ENCODE measurements around the gene SLC25A26.
A peak's percentile ranks its signal among the peaks of the same experiment; 100 is the strongest.

SLC25A26 gene

DNA sequence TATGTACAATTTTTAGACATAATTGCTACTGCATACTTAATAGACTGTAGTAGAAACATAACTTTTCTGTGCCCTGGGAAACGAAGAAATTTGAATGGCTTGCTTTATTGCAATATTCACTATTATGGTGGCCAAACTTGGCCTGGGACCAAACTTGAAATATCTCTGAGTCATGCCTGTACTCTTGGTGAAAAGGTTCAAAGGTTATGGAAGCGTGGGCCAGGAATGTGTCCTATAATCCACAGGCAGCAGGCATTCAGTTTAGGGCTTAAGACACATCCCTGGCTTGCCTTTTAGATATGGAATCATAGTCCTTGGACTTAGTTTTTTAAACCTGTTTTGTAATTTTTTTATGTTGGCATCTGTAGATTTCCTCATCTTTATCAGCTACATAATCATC lies 155.8 kb downstream of the SLC25A26 start:
- DNase-seq (ENCODE audit: low spot score): peak; percentile 15

DNA sequence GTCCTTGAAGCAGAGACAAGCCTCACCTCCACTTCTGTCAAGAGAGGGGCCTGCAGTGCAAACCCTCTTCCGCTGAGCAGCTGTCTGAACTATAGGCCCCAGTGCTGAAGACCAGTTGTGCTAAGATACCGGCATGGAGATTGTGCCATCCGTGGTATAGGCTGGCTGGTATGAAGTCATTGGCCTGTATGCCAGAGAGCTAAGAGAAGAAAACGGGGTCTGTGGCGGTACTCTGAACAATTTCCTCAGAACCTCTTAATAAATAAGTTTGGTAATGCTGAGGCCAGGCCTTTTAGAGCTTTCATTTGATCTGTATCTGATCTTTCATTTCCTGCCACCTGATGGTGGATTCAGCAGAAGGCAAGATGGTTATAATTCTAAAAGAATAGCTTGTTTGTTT lies 157.0 kb downstream of the SLC25A26 start:
- DNase-seq (ENCODE audit: low spot score): no peak

DNA sequence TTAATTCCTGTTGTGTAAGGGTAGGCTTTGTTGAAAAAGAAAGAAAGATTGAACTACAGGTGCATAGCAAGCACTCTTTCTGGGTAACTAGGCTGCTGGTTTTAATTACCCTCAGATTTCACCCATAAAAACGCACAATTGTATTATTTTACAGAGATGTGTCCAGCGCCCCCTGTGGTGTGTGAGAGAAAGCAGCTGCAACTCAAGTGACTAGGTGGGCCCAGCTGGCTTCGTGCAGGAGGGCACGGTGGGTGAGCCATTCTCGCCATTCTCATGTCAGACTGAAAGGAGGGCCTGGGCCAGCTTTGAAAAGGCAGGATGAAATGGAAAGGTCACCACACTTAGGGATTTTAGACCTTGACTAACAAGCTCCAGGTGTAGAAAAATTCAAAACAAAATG lies 157.5 kb downstream of the SLC25A26 start:
- DNase-seq (ENCODE audit: low spot score): no peak

DNA sequence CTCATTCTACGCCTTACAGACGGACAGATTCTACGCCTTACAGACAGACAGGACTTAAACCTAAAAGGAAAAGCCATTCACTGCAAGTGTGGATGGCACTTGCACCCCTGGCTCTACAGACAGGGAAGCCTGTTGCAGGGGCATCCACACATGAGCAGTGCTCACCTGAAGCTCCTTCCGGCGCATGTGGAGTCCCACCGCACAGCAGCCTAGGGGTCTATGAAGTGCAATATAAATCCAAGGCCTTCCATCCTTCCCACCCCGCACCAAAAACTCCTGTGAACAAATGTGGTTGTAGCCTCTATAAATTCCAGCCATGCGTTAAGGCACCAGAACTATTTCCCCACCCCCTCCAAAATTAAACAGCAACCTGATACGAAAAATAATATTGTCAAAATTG lies 158.8 kb downstream of the SLC25A26 start:
- no peak for DNase-seq (ENCODE audit: low spot score)

DNA sequence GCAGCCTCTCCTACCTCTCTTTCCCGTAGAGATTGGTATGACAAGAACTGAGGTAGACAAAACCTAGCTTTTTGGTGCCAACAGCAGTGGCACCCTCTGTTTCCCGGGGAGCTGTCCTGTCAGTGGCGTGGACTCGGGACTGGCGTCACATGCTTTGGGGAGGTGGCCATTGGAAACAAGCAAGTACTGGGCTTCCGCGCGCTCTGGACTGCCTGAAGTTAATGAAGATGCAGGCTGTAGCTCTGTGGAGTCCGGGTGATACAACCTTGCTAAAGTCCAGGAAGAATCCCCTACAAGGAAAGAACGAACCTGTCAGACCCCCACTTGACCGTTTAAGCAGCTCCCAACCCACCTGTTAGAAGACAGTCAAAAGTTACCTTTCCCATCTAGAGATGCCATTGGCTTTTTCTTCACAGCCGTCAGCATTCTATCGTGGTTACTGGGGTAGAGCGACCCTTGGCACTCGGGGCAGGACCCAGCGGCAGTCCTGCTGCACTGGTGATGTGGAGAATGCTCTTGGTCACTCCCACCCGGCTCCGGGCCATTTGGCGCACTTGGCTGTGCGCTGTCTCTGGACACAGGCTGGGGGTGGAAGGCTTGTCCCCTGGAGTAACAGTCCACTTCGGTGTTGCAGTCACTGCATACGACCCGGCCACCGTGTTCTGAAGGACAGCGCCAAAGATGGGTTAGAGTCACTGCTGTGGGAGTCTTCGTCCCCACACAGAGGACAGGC lies 159.6 kb downstream of the SLC25A26 start:
- DNase-seq (ENCODE audit: low spot score): no peak

DNA sequence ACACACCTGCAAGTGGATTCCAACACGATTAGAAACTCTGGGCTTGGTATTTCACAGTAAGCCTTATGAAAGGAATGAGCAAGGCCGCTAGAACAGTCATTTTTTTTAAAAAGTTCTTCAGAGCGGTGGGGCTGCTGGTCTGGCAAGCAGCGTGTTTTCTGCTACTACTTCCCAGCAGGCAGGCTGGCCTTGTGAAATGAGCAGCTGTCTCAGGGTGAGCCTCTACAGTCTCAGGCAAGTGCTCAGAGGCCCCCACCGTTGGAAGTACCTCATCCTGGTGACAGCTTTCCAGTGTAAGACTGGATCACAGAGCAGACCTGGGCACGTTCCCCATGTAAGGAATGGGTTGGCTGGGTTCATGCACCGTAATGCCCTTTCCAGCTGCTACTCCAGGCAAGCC lies 160.8 kb downstream of the SLC25A26 start:
- no peak for DNase-seq (ENCODE audit: low spot score)

DNA sequence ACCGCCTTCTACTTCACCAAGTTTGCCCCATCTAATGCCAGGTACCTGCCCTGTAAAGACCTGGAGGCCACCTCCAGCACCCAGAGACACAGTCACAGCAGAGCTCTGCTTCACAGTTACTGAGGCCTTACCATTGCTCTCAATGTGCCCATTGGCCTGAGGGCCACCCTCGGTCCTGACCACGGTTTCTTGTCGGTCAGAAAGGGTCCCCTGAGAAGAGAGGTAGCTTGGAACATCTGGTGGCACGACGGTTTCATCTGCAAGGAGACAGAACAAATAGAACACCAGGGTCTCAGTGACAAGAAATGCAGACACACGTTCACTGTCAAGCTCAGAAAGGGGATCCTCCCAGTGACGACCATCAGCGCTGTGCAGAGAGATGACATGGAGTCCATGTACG lies 161.3 kb downstream of the SLC25A26 start:
- DNase-seq (ENCODE audit: low spot score): no peak

DNA sequence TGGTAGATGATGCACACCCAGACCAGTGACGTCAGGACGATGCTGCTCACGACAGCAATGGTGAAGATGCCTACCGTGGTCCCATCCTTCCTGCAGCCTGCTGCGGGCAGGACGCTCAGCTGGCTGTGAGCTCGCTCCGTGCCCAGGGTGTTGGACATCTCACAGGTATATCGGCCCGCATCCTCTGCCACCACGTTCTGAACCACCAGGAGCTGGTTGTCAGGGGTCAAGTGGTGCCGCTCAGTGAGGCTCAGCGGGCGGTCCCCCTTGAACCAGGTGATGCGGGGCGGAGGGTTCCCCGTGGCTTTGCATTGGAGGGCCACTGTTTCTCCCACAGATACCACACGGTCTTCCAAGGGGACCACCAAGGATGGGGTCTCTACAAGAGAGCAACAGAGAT lies 162.2 kb downstream of the SLC25A26 start:
- DNase-seq (ENCODE audit: low spot score): no peak

DNA sequence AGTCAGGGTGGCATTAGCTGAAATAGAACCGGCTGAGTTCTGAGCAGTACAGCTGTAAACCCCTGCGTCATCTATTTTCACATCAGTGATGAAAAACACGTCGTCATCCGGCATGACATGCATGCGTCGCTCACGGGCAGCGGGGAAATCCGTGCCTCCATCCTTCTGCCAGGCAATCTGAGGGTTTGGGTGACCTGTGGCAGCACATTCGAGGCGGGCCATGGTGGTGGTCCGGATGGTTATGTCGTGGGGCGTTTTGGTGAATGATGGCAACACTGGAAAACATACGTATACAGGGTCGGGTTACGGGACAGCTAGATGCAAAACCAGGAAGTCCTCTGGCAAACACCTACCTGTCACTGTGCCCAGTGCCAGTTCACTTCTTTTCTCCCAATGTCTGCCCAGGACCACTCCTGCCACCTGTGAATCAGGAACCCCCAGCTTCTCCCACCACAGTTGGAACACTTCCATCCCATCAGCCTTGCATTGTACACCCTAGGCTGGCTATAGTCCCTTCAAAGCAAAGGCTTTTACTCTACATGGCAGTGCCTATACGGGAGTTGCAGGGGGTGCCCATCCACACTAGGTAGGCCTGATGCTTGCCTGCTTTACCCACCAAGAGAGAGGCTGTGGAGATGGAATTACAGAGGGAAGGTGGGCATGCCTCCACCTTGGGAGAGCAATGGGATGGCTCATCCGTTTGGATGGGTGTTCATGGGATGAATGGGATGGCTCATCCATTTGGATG lies 163.4 kb downstream of the SLC25A26 start:
- DNase-seq (ENCODE audit: low spot score): no peak

DNA sequence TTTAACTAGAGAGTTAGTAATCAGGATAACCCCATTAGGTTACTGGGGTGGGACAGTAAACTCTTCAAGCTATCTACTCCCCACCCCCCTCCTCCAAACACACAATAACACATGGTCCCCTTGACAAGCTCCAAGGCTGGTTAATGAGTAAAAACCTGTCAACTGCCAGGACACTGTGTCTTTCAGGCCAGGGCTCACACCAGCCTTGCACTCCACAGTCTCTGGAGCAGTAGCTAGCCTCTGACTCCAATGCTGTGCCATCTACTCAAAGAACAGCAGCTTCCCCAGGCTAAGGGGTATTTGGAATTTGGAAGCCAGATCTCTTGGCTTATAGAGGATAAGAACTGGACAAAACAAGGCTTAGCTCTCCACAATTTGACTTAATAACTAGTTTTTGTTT lies 164.3 kb downstream of the SLC25A26 start:
- no peak for DNase-seq (ENCODE audit: low spot score)

DNA sequence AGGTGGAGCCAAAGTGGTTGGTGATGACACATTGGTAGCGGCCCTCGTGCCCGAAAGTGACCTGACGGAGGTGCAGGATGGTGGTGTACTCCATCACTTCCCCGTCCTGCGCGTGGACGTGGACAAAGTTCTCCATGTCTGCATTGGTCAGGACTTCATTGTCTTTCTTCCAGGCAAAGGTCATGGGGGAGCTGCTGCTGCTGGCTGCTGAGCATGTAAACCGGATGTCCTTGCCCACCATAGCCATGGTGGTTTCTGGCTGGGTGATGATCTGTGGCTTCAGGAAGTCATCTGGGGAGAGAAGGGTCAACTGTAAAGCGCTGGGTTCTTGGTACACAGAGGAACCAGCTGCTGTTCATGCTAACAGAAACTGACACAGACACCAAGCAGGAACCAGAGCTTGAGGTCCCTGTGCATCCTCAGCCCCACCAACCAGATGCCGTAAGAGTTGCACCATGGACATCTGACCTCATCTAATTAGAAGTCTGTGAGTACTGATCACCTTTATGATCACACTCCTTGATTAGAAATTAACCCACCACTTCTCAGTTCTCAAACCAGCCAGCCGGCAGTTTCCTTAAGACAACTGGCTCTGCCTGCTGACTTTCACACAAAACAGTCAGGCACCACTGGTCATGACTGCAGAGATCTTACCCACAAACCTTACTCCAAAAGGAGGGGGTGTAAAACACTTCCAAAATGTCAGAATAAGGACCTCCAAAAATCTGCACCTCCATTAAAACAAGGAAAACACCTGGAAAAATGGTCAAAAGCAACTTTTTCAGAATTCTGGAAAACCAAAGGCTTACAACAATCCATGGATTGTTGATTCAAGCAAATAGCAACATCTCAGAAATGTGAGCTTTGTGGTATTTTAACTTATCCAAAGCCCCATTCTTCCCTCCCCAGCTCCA lies 165.5 kb downstream of the SLC25A26 start:
- DNase-seq (ENCODE audit: low spot score): no peak

DNA sequence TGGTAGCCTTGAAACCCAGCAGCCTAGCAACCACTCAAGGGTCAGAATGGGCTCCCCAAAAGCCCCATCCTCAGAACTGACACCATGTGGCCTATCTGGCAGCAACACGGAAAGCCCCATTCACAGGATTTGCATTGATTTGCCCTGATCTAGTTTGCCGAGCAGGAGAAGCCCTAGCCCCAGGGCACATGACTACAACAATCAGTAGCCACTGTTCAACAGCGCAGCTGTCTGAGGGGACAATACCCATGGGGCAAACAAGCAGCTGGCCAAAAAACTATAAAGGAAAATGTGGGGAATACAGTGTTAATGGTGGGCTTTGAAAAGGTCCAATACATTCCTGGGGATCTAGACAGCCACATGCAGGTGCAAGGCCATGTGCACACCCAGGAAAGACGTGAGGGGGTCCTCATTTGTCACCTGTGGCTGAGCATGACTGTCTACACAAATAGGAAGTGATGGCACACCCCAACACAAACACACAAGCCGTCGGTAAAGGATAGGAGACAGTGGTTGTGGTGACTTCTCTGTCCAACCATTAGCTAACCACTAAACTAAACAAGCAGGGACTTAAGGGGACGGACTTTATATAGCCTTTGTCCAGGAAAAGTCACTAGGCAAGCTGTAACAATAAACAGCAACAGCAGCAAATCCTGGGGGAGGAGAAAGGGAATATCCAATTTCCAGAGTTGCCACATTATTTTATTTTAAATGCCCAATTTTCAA lies 166.3 kb downstream of the SLC25A26 start:
- DNase-seq (ENCODE audit: low spot score): no peak

DNA sequence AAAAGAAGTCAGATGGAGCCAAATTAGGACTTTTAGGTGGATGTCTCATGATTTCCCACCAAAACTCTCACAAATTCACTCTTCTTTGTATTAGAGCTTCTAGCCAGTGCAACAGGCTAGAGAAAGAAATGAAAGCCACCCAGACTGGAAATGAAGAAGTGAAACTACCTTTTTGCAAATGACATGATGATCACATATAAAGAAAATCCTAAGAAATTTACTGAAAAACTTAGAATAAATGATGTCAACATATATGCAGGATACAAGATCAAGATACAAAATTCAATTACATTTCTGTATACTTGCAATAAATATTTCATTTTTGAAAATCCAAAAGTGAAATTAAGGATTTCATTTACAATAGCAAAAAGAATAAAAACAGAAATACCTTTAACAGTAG lies 169.2 kb downstream of the SLC25A26 start:
- no peak for DNase-seq (ENCODE audit: low spot score)

DNA sequence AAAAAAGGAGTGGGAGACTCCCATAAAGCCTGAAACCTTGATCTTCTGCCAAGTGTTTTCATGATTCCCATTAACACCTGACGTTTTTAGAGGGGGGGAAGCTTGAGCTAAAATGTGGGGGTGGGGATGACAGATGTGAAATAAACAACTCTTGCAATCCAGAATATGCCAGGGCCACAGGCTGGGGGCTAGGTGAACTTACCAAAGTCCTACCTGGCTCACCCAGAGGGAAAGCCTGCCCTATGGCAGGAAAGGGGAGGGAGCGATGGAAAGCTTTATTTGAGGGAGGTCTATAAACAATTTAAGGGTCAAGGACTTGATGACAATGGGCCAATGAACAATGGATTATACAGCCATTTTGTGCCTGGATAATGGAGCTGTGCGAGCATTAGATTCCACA lies 171.7 kb downstream of the SLC25A26 start:
- no peak for DNase-seq (ENCODE audit: low spot score)

DNA sequence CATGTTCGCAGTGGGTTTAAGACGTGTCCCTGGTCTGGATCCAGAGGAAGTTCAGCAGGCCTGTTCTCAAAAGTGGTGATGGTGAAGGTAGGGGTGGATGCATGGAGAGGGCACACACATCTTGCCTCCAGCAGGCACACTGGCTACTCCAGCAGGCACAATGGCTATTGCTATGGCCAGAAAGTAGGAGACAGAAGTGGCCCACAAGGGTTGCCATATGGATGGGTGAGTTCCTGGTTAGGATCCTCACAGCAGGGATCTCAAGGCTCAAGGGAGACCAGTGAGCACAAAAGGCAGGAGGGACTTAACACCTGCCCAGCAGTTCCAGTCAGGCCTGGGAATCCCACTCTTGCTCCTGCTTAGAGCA lies 172.1 kb downstream of the SLC25A26 start:
- DNase-seq (ENCODE audit: low spot score): no peak

DNA sequence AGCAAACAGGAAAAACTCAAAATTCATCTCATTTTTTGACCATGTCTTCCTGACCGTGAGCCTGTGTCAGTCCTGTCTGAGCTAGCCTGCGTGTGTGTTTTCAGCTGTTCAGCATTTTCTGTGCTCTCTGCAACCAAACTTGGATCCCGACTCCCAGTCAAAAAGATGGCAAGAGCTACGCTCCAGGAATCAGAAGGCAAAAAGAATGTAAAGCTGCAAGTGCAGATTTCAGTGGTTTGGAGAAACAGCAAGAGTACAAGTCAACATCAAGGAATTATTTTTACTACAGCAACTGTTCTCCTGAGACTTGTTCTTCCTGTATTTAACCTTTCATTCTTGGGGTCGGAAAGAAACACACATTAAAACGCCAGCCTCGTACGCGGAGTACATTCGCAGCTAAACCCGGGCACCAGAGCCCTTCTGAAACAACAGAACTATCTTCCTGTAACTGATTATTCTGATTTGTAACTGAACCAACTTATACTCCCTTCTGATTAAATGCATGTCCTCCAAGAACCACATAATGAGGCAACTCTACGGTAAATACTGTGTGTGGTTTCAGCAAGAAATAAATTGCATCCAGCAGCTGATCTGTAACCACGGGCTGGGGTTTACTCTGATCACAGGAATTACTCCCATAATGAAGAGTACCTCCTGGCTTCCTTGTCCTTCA lies 172.7 kb downstream of the SLC25A26 start:
- DNase-seq (ENCODE audit: low spot score): no peak

DNA sequence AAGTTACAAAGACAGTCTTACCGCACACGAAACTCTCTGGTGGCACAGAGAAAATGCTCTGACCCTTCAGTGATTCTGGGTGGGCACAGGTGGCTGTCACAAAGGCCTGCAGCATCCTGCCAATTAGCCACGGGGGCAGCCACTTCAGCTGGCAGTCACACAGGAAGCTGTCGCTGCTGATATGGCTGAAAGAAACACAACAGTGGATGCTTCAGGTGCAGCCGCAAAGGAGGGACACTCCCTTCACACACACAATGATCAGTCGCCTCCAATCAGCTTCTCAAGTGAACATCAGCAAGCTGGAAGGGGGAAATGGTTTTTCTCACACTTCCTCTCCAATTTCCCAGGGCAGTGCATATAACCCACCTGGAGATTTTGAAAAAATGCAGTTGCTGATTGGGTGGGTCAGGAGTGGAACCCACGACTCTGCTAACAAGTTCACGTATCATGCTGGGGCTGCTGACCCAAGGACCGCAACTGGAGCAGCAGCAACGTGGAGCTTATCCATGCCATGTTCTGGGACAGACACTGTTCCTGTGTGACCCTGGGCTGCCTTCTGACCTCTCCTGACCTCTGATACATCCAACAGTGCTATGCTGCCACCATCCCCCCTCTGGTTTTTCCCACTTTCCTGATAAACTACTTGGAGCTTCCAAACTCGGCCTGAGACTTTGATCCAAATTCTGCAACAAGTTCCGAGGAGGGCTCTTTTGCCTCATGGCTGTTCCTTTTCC lies 173.4 kb downstream of the SLC25A26 start:
- no peak for DNase-seq (ENCODE audit: low spot score)

DNA sequence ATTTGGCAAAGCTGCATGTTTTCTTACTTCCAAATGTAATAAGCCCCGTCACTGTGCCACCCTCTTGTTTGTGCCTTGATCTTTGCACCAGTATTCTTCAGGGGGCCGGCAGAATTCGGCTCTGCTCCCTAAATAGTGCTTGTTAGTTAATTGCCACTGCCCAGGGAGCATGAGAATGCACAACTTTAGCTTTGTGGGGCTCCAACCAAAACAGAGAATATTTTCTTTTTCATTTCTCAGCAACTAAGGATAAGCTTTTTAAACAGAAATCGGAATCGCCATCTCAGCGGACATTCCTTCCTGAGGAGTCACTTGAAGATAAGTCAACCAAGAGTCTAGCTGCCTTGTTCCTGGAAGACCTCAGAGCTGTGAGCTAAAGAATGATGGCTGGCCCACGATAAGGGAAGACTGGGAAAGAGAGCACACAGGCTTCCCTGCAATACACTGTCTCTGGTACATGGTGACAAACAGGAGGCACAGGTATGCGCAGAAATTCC lies 174.0 kb downstream of the SLC25A26 start:
- no peak for DNase-seq (ENCODE audit: low spot score)

DNA sequence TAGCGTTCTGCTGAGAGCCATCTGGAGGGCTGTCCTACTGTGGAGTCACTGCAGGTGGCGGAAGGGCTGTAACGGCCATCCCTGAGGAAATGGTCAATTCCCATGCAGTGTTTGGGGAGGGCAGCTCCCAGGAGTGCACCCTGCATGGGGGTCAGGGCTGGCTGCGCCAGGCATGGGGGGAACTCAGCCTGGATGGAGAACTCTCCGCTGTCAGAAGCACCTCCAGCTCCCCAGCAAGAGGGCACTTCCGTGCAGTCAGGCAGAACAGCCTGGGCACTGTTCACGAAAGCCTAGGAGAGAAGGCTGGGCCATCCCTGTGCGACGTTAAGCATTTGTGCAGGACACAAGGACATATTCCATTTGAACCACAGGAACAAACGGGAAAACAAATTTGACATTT lies 174.8 kb downstream of the SLC25A26 start:
- no peak for DNase-seq (ENCODE audit: low spot score)

DNA sequence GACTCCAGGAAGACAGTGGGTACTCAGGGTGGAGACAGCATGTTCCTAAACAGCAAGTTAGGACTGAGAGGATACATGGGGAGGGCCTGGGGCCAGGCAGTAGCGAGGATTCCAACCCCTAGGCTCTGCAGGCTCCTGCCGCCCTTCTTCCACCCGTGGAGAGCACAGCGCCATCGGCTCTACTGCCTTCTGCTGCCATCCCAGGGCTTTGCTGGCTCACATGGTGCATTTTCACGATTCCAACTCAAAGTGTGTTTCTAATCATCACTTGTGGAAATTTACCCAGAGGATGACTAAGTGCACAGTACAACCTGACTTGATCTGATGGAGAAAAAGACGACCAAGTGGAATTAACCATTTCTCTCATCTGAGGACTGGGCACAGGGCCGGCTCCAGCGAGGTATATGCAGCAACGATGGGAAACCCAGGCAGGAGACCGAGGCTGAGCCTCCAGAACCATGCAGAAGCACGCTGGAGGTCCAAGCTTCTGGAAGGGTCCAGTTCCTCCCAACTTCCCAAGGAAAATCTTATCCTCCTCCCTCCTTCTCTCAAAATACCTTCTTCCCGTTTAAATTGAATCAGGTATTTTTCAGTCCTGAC lies 175.5 kb downstream of the SLC25A26 start:
- DNase-seq (ENCODE audit: low spot score): no peak
